Liver (tissue), 9 donors: ENCODE data around the gene TMEM217. TPM values are rescaled to one million over a fixed set of nuclear protein-coding genes. Genes with fewer than 3 reads are reported as not detected.

Experiments
- DNase-seq: peaks from one replicate; pipeline ENCODE4 v3.0.0-alpha.2; 2017; ENCODE audit warnings: low spot score
- H3K27ac ChIP-seq, 2 donors: one replicate each; pipeline ENCODE4 v1.7.0; 2013; ENCODE audit warnings: inconsistent platforms in 2 of 2, low read length in 2 of 2, control low read depth in 1 of 2, low read depth in 1 of 2, mild to moderate bottlenecking in 1 of 2
- H3K27me3 ChIP-seq, 4 donors: one replicate each; pipeline versions ENCODE4 v1.6.1 to v1.7.0; 2013; ENCODE audit warnings: low read length in 3 of 4, inconsistent platforms in 1 of 4, mild to moderate bottlenecking in 1 of 4, moderate library complexity in 1 of 4; ENCODE audit not compliant: control insufficient read depth in 4 of 4, insufficient read depth in 4 of 4
- H3K36me3 ChIP-seq, 4 donors: one replicate each; pipeline versions ENCODE4 v1.6.1 to v1.7.0; 2013; ENCODE audit warnings: low read length in 3 of 4, mild to moderate bottlenecking in 3 of 4, low read depth in 1 of 4, moderate library complexity in 1 of 4; ENCODE audit not compliant: control insufficient read depth in 4 of 4, insufficient read depth in 3 of 4
- H3K4me1 ChIP-seq, 4 donors: one replicate each; pipeline versions ENCODE4 v1.6.1 to v1.7.0; 2013; ENCODE audit warnings: low read length in 3 of 4, mild to moderate bottlenecking in 3 of 4, moderate library complexity in 1 of 4; ENCODE audit not compliant: control insufficient read depth in 4 of 4, insufficient read depth in 4 of 4
- H3K4me3 ChIP-seq, 3 donors: one replicate each; pipeline versions ENCODE4 v1.6.1 to v1.7.0; 2013; ENCODE audit warnings: low read length in 3 of 3, control low read depth in 1 of 3, low read depth in 1 of 3, mild to moderate bottlenecking in 1 of 3
- H3K9ac ChIP-seq, 2 donors: one replicate each; pipeline ENCODE4 v1.7.0; 2013; ENCODE audit warnings: low read length in 2 of 2, mild to moderate bottlenecking in 2 of 2, moderate library complexity in 2 of 2, control low read depth in 1 of 2, low read depth in 1 of 2
- H3K9me3 ChIP-seq, 4 donors: one replicate each; pipeline versions ENCODE4 v1.6.1 to v1.7.0; 2013; ENCODE audit warnings: low read length in 3 of 4; ENCODE audit not compliant: control insufficient read depth in 4 of 4
- EGR1 ChIP-seq, 2 donors: IDR thresholded peaks; 2 replicates each; pipeline ENCODE4 v1.6.1; 2016 to 2018; ENCODE audit warnings: antibody characterized with exemption in 2 of 2, low read depth in 2 of 2
- FOXA1 ChIP-seq: IDR thresholded peaks from 2 replicates; pipeline ENCODE4 v1.6.1; 2016; ENCODE audit warnings: antibody characterized with exemption
- FOXA2 ChIP-seq: IDR thresholded peaks from 2 replicates; pipeline ENCODE4 v1.6.1; 2016; ENCODE audit warnings: antibody characterized with exemption
- GABPA ChIP-seq, 2 donors: IDR thresholded peaks in 1 of 2; conservative IDR thresholded peaks in 1 of 2; 2 replicates each; pipeline ENCODE4 v1.6.1; 2016; ENCODE audit warnings: antibody characterized with exemption in 2 of 2, mild to moderate bottlenecking in 1 of 2, moderate library complexity in 1 of 2
- HNF4A ChIP-seq, 2 donors: conservative IDR thresholded peaks; 2 replicates each; pipeline ENCODE4 v1.6.1; 2016; ENCODE audit warnings: antibody characterized with exemption in 2 of 2, mild to moderate bottlenecking in 2 of 2
- HNF4G ChIP-seq: IDR thresholded peaks from 2 replicates; pipeline ENCODE4 v1.6.1; 2016; ENCODE audit warnings: antibody characterized with exemption
- JUND ChIP-seq, 2 donors: IDR thresholded peaks; 2 replicates each; pipeline ENCODE4 v1.6.1; 2016; ENCODE audit warnings: antibody characterized with exemption in 2 of 2
- NR2F2 ChIP-seq: IDR thresholded peaks from 2 replicates; pipeline ENCODE4 v1.6.1; 2016; ENCODE audit warnings: antibody characterized with exemption
- RAD21 ChIP-seq, 2 donors: IDR thresholded peaks; 2 replicates each; pipeline ENCODE4 v1.6.1; 2016; ENCODE audit warnings: antibody characterized with exemption in 2 of 2, mild to moderate bottlenecking in 2 of 2
- RXRA ChIP-seq, 2 donors: IDR thresholded peaks; 2 replicates each; pipeline ENCODE4 v1.6.1; 2017 to 2018; ENCODE audit warnings: antibody characterized with exemption in 2 of 2, mild to moderate bottlenecking in 1 of 2
- SP1 ChIP-seq: IDR thresholded peaks from 2 replicates; pipeline ENCODE4 v1.6.1; 2018; ENCODE audit warnings: antibody characterized with exemption, mild to moderate bottlenecking
- TAF1 ChIP-seq: conservative IDR thresholded peaks from 2 replicates; pipeline ENCODE4 v1.6.1; 2016; ENCODE audit warnings: antibody characterized with exemption, mild to moderate bottlenecking
- YY1 ChIP-seq: IDR thresholded peaks from 2 replicates; pipeline ENCODE4 v1.6.1; 2016; ENCODE audit warnings: antibody characterized with exemption, mild to moderate bottlenecking
- WGBS: extraction: QIAGEN DNeasy Blood & Tissue Kit; methylation state at CpG from one replicate; pipeline ENCODE4 v1.1.7; 2013; 5-methylcytosine and 5-hydroxymethylcytosine counted together
- polyA plus RNA-seq, 2 donors: library from polyadenylated mRNA; stranded (reverse) in 1 of 2; unstranded in 1 of 2; fragments of 200-250 nt in 1 of 2; fragments of >200 nt in 1 of 2; fragmentation: Nextera tagmentation in 1 of 2; extraction: Ambion mirVana in 1 of 2; gene quantifications; one replicate each; pipeline versions ENCODE4 v1.2.1 to v1.2.3, GENCODE V29; 2013 to 2015
- total RNA-seq, 2 donors: library from RNA; depleted of rRNA; stranded (reverse); fragments of >200 nt; gene quantifications; one replicate each; pipeline ENCODE4 v1.2.3, GENCODE V29; 2014
- TF ChIP-seq, protein P1 (sequence below): IDR thresholded peaks from 2 replicates; pipeline ENCODE4 v1.6.1; 2016; ENCODE audit warnings: antibody characterized with exemption
- TF ChIP-seq, protein P2 (sequence below): fragments of 150-350 bp; IDR thresholded peaks from 2 replicates; pipeline ENCODE4 v1.5.1; 2017; ENCODE audit warnings: improper control_type of control experiment, low read depth, low read length; ENCODE audit not compliant: missing input control
- TF ChIP-seq, protein P3 (sequence below): IDR thresholded peaks from 2 replicates; pipeline ENCODE4 v1.6.1; 2016; ENCODE audit warnings: antibody characterized with exemption, mild to moderate bottlenecking
- TF ChIP-seq, protein P4 (sequence below): IDR thresholded peaks from 2 replicates; pipeline ENCODE4 v1.6.1; 2016; ENCODE audit warnings: antibody characterized with exemption
- TF ChIP-seq, protein P5 (sequence below): IDR thresholded peaks from 2 replicates; pipeline ENCODE4 v1.6.1; 2016; ENCODE audit warnings: antibody characterized with exemption
- donor health status: healthy.
- donor health status: healthy.
- donor health status: healthy.
- donor health status: healthy.
- donor health status: healthy.

The TMEM217 gene
- total and polyA plus RNA-seq, 4 donors, result 0.39 to 3.2 (median 0.62) TPM

DNA sequence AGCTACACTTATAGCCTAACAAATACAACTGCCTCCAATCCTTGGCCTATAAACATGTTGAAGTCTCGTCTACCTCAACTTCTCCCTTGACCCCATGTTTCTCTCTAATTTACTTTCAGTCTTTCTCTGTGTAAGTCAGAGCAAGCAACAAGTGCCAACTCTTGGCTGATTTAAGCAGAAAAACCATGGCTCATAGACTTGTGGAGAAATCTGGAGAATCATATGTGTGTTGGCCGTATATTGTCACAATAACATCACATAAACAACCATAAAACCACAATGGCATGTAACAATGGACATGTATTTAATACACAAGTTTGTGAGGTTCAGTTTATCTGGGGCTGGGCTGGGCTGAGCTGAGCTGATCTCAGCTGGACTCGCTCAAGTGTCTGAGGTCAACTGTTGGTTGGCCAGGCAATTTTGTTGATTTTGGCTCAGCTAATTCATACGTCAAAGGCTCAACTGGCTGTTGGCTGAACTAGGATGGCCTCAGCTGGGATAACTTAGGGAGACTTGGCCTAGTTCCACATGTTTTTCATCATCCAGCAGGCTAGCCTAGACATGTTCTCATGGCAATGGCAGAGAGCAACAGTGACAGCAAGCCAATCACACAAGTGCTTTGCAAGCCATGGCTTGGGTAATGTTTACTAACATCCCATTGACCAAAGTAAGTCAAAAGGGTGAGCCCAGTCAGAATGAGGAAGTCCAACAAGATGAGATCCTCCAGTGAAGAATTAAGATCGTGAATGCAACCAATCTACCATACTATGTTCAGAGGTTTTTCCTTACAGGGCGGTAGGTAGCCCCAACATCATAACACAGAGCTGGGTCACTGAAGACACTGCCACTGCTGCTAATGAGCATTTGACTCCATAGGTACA is 13.3 kb downstream of the TMEM217 start:
- Histone ChIP-seq H3K27me3 (no peaks in the 10 kb centered on the region), H3K36me3 (no peaks in the 10 kb centered on the region), H3K27ac (peak overlapping the region; percentile 86 to 99), H3K4me3 (no peak overlapping the region), H3K4me1 (peaks cover 8 to 16% (median 10%) of the 10 kb centered on the region in 4 donors), H3K9ac (peak overlapping the region in 1 of 2 donors; percentile 77), H3K9me3 (no peaks in the 10 kb centered on the region)
- peak; percentile 49 for DNase-seq
- TF ChIP-seq HNF4G (peak; percentile 6), TAF1 (peak; percentile 46), FOXA1 (peak; percentile 78), EGR1 (IDR thresholded peaks at IDR 0.05; ENCODE audit: low read depth in 2 of 2) (peak in 1 of 2 donors; percentile 5), YY1 (peak; percentile 92), RXRA (IDR thresholded peaks at IDR 0.05) (peak; percentile 97 to 98), SP1 (peak; percentile 98), FOXA2 (peak; percentile 83), NR2F2 (peak; percentile 94), HNF4A (conservative IDR thresholded peaks at IDR 0.05) (peak; percentile 76 to 82), RAD21 (IDR thresholded peaks at IDR 0.05) (peak; percentile 43 to 49), JUND (IDR thresholded peaks at IDR 0.05) (peak; percentile 87), GABPA (IDR thresholded peaks at IDR 0.05 in 1 of 2, conservative IDR thresholded peaks at IDR 0.05 in 1 of 2) (peak in 1 of 2 donors; percentile 26)
- TF ChIP-seq, protein P1, sequence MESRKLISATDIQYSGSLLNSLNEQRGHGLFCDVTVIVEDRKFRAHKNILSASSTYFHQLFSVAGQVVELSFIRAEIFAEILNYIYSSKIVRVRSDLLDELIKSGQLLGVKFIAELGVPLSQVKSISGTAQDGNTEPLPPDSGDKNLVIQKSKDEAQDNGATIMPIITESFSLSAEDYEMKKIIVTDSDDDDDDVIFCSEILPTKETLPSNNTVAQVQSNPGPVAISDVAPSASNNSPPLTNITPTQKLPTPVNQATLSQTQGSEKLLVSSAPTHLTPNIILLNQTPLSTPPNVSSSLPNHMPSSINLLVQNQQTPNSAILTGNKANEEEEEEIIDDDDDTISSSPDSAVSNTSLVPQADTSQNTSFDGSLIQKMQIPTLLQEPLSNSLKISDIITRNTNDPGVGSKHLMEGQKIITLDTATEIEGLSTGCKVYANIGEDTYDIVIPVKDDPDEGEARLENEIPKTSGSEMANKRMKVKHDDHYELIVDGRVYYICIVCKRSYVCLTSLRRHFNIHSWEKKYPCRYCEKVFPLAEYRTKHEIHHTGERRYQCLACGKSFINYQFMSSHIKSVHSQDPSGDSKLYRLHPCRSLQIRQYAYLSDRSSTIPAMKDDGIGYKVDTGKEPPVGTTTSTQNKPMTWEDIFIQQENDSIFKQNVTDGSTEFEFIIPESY, result peak; percentile 81
- TF ChIP-seq, protein P2, sequence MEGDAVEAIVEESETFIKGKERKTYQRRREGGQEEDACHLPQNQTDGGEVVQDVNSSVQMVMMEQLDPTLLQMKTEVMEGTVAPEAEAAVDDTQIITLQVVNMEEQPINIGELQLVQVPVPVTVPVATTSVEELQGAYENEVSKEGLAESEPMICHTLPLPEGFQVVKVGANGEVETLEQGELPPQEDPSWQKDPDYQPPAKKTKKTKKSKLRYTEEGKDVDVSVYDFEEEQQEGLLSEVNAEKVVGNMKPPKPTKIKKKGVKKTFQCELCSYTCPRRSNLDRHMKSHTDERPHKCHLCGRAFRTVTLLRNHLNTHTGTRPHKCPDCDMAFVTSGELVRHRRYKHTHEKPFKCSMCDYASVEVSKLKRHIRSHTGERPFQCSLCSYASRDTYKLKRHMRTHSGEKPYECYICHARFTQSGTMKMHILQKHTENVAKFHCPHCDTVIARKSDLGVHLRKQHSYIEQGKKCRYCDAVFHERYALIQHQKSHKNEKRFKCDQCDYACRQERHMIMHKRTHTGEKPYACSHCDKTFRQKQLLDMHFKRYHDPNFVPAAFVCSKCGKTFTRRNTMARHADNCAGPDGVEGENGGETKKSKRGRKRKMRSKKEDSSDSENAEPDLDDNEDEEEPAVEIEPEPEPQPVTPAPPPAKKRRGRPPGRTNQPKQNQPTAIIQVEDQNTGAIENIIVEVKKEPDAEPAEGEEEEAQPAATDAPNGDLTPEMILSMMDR, result no peak
- TF ChIP-seq, protein P3, sequence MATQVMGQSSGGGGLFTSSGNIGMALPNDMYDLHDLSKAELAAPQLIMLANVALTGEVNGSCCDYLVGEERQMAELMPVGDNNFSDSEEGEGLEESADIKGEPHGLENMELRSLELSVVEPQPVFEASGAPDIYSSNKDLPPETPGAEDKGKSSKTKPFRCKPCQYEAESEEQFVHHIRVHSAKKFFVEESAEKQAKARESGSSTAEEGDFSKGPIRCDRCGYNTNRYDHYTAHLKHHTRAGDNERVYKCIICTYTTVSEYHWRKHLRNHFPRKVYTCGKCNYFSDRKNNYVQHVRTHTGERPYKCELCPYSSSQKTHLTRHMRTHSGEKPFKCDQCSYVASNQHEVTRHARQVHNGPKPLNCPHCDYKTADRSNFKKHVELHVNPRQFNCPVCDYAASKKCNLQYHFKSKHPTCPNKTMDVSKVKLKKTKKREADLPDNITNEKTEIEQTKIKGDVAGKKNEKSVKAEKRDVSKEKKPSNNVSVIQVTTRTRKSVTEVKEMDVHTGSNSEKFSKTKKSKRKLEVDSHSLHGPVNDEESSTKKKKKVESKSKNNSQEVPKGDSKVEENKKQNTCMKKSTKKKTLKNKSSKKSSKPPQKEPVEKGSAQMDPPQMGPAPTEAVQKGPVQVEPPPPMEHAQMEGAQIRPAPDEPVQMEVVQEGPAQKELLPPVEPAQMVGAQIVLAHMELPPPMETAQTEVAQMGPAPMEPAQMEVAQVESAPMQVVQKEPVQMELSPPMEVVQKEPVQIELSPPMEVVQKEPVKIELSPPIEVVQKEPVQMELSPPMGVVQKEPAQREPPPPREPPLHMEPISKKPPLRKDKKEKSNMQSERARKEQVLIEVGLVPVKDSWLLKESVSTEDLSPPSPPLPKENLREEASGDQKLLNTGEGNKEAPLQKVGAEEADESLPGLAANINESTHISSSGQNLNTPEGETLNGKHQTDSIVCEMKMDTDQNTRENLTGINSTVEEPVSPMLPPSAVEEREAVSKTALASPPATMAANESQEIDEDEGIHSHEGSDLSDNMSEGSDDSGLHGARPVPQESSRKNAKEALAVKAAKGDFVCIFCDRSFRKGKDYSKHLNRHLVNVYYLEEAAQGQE, result peak; percentile 91
- TF ChIP-seq, protein P4, sequence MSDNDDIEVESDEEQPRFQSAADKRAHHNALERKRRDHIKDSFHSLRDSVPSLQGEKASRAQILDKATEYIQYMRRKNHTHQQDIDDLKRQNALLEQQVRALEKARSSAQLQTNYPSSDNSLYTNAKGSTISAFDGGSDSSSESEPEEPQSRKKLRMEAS, result peak; percentile 72
- TF ChIP-seq, protein P5, sequence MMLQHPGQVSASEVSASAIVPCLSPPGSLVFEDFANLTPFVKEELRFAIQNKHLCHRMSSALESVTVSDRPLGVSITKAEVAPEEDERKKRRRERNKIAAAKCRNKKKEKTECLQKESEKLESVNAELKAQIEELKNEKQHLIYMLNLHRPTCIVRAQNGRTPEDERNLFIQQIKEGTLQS, result peak; percentile 98
- 29% methylated on average over 6 of the region's 6 CpGs for WGBS
